NCI-H187 treated with DMSO at 0.1 percent for 48 hours (cell line): ENCODE data around the gene RAB31.
A peak's percentile ranks its signal among the peaks of the same experiment; 100 is the strongest.

Experiments
- DNase-seq: peaks from one replicate; lab custom pipeline; 2025; lab: John Stamatoyannopoulos, UW

RAB31 gene

DNA sequence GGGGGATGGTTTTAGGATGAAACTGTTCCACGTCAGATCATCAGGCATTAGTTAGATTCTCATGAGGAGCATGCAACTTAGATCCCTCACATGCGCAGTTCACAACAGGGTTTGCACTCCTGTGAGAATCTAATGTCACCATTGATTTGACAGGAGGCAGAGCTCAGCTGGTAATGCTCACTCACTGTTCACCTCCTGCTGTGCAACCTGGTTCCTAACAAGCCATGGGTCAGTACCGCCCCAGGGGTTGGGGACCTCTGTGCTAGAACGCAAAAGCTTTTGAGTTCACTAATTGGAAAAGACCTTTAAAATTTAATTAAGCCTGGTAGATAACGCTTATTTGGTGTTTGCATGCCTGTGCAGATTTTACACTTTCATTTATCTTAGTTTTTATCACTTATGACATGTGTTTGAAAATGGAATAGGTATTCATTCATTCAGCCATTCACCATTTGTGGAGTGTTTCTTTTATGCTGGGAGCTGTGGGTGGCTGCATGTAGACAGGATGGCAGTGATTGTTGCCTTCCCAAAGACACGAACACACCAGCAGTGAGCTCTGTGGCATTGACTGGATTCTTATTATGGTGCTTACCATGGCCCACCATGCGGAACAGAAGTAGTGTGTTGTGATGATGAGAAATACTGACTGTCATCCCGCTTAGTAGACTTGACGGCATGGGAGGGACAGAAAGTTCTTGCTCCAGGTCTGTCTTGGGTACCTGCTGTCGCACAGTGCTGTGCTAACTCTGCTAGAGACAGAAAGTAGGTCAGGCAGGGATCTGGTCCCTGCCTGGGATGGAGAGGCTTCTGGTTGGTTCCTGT lies 6.4 kb downstream of the RAB31 start:
- DNase-seq, result no peak

DNA sequence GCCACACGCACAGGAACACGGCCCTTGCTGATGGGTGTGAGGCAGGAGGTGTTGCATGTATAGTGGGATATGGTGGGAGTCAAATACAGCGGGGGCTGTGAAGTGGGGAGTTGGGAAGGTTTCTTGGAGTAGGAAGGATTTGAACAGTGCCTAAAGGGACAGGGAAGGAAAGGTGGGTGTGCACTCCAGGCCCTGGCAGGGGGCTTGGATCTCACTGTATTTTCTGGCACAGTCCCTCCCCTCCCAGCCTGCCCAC lies 6.9 kb downstream of the RAB31 start:
- no peak for DNase-seq

DNA sequence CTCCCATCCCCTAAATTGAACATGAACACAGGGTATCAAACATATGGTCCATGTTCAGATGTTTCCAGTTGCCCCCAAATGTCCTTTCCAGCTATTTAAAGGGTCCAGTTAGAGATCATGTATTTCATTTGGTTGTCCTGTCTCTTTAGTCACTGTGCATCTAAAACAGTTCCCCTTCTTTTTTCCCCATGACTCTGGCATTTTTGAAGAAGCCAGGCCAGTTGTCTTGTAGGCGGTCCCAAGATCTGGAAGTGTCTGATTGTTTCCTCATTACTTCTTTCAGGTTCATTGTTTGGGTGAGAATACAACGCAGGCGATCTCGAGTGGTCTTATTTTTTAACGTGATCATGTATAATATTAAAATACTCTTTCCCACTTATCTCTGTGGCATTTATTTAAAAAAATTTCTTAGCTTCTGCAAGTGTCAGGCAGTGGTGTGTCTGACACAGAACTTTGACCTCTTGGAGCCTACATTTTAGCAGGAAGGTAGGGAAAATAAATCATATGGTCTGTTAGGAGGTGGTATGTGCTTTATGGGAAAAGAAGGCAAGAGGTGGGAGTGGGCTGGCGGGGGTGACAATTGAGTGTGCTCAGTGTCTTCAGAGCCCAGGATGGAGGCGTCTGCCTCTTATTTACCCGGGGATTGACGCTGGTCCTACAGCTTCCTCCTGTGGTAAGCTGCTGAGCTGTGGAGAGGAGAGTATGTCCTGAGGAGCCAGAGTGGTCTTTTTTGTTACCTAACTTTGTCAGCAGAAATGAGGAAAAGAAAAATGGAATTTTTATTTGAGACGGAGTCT lies 8.1 kb downstream of the RAB31 start:
- DNase-seq, result no peak

DNA sequence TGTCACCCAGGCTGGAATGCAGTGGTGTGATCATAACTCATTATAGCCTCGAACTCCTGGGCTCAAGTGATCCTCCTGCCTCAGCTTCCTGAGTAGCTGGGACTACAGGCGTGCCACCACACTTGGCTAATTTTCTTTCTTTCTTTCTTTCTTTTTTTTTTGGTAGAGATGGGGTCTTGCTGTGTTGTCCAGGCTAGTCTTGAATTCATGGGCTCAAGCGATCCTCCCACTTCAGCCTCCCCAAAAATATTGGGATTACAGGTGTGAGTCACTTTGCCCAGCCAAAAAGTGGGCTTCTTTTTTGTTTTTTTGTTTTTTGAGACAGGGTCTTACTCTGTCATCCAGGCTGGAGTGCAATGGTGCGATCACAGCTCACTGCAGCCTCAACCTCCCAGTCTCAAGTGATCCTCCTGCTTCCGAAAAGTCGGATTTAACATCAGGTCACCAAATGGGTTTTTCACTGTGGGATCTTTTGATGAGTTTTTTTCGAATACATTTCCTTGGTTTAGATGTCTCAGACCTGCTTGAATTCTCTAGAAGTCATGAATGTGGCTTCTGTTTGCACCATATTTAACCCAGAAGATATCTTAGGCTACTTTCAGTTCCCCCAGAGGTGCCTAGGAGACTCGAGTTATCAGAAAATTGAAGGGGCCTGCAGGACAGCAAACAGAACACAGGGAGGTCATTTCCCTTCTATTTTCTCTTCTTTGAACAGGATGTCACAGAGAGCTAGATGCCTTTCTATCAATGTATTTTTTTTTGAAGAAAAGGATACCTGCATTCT lies 8.9 kb downstream of the RAB31 start:
- no peak for DNase-seq

DNA sequence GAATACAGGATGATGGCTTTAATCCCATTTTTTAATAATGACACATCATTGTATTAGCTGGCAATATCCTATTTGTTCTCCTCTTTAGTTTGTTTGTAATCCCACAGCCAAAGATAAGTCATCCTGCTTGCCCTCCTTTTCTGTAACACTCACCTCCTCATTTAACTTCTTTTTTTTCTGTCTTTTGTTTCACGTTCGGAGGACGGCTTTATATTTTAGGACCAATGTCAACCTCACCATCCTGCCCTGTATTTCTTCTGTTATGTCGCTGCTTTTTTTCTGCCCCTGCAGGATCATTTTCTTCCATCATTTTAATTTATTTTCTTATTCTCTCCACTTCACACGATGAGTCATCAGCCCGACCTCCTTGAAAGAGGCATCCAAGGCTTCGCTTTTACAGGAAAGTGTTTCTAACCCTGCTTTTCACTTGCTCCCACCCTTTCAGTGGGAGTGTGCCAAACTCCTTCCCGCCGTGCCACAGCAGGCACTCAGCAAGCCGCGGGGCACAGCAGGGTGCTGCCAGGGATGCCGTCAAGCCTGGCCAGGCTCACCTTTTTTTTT lies 11.4 kb downstream of the RAB31 start:
- no peak for DNase-seq

DNA sequence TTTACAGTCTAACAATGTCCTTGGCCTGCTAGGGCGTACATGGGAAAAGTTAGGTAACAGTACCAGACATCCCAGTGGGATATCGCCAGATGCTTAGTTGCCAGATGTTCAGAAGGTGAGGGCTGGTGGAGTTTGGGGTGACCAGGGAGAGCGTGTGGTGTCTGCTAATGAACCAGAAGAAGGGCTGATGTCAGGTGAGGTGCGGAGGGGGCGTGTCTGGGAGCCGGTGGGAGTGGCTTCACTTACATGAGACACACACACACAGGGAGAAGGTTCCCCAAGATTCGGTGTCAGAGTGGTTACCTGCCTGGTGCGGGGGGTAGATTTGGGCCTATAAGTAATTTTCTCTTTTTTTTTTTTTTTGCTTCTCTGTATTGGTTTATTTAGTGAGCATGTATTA lies 12.2 kb downstream of the RAB31 start:
- DNase-seq, result no peak

GRCh38 chr18:9721893-9722550 lies 13.9 kb downstream of the RAB31 start:
- DNase-seq, result no peak

DNA sequence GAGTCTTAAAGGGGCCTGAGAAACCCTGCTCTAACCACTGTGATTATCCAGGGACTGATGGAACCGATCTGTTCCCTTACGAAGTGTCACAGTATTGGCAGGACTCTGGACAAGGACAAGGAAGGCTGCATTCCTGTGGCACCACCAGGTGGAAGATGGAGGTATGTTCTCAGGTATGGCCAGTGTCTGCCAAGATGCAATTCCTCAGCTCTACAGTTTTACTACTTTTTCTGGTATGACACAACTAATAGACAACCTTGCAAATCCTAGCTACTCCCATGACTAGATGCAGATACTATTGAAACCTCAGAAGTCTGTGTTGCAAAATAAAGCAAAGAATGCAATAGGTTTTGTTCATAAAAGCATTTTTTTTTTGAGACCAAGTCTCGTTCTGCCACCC lies 14.6 kb downstream of the RAB31 start:
- no peak for DNase-seq

DNA sequence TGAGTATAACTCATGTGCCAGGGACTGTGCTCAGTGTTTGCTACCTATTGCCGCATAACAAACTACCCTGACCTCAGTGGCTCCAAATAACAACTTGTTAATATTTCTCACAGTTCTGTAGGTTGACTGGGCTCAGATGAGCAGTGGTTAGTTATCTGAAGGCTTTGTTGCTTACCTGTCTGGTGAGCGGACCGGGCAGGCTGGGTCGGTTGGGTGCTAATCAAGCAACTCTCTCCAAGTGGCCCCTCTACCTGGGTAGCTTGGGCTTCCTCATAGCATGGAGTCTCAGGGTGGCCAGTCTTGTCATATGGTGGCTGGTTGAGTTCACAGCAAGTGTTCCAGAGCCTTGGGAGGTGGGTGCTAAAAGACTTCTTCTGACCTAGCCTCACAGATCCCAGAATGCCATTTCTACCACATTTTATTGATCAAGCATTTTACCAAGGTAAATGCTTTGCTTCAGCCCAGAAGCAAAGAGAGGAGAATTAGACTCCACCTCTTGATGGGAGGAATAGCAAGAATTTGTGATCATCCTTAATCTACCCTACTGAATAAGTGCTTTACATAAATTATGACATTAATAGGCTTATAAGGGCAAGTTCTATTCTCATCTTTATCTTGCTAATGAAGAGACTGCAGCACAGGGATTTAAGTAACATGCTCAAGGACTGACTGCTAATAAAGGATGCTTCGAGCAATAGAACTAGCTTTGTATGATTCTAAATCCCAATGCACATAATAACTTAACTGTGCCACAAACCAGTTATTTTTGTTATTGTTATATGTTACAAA lies 16.9 kb downstream of the RAB31 start:
- DNase-seq, result no peak

GRCh38 chr18:9726175-9726574 lies 18.1 kb downstream of the RAB31 start:
- DNase-seq, result no peak

GRCh38 chr18:9726936-9727335 lies 18.8 kb downstream of the RAB31 start:
- DNase-seq, result no peak

GRCh38 chr18:9730786-9731185 lies 22.7 kb downstream of the RAB31 start:
- no peak for DNase-seq

DNA sequence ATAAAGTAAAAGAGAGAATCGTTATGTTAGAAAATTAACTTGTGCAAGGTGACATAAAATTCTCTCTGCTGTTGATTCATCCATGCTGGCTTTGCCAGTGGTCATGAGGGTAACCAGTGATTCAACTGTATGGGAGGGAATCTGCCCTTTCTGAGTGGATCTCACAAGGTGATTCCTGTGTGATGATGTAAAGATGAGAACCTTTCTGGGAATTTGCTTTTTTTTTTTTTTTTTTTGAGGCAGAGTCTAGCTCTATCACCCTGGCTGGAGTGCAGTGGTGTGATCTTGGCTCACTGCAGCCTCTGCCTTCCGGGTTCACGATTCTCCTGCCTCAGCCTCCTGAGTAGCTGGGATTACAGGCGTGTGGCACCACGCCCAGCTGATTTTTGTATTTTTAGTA lies 23.3 kb downstream of the RAB31 start:
- DNase-seq, result no peak

- DNase-seq, result no peak
These were observed 23.9 kb downstream of the RAB31 start for GRCh38 chr18:9732031-9732430.

DNA sequence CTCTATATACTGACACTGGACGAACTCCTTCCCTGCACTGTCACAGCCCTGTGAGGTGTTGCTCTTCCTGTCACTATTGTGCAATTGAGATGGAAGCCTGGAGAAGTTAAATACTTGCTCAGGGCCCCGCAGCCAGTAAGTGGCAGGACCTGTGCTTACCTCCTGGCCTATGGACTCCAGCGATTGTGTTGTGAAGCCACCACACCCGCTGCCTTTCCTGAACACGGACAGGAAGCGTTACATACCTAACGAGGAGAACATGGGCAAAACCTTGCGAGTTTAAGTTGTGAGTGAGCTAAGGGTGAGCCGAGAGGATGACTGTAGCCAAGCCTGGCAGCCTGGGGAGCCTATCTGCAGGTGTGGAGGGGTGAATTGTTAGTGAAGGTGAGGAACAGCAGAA lies 26.1 kb downstream of the RAB31 start:
- no peak for DNase-seq

DNA sequence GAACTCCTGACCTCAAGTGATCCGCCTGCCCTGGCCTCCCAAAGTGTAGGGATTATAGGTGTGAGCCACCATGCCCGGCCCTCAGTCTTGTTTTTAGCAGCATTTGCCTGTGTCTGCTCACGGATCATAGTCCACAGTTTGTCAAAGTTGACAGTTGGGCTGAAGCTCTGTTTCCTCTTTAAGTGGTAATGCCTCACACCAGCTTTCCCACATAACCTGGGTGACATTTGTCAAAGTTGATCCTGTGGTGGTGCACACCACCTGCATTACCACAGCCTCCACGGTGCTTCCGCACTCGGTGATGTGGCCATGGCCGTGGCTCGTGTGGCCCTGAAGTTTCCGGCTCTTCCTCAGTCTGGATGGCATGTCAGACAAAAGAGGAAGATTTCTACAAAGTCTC lies 27.1 kb downstream of the RAB31 start:
- DNase-seq, result no peak

DNA sequence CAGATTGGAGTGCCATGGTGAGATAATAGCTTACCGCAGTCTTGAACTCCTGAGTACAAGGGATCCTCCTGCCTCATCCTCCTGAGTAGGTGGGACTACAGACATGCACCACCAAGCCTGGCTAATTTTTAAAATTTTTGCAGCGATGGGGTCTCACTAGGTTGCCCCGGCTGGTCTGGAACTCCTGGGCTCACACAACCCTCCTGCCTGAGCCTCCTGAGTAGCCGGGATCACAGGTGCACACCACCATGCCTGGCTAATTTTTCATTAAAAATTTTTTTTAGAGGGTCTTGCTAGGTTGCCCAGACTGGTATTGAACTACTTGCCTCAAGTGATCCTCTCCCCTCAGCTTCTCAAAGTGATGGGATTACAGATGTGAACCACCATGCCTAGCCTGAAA lies 27.8 kb downstream of the RAB31 start:
- DNase-seq, result no peak

GRCh38 chr18:9736286-9736835 lies 28.3 kb downstream of the RAB31 start:
- DNase-seq, result no peak

DNA sequence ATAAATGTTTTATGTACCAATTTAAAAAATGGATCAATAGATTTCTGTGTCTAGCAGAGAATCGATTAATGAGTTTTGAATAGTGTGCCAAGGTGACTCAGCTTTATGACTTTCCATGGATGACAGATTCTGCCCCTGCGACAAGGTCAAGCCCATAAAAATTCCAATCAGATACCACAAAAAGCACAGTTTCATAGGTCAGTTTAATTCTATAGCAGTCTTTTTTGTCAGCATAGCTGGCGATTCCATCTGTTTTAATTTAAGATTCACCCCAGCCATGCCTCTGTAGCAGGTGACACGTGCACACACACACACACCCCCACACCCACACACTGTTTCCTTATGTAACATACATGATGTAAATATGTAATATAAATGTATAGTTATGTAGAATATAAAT lies 28.9 kb downstream of the RAB31 start:
- no peak for DNase-seq

DNA sequence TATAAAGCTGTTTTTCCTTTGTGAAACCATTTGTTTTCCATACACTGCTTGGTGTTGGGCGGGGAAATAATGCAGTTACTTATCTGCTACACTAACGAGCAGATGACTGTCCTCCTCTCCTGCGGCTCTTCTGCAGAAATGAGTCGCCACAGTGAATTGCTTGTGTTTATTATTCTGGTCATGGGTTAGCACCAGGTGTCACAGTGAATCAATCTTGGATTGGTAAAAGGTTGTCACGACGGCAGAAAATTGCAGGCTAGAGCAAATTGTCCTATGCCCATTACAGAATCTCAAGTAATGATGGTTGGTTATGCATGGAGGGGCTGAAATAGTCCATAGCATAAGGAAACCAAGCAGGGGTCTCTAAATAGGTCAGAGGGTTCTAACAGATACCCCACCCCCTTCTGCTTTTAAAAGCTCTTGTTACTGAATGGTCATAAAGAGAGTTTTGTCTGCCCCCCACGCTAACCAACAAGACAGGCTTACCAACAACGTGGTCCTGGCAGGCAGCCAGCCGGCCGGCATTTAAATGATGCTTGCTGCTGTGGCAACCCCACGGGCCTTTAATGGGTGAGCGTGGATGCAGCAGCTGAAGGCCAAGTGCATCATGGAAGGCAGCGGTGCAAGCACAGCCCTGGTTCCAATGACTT lies 29.5 kb downstream of the RAB31 start:
- DNase-seq, result peak; percentile 81
